EL (cell line): ENCODE data around the gene PGBD4.
"Not testable (repeated sequence)": the region's sequence is repeated elsewhere in the genome, so short reads cannot be mapped to it uniquely, and the experiment has no call there.

Source experiments
- DNase-seq: peaks from one replicate; pipeline ENCODE4 v3.0.0-alpha.2; 2016

Gene PGBD4

DNA sequence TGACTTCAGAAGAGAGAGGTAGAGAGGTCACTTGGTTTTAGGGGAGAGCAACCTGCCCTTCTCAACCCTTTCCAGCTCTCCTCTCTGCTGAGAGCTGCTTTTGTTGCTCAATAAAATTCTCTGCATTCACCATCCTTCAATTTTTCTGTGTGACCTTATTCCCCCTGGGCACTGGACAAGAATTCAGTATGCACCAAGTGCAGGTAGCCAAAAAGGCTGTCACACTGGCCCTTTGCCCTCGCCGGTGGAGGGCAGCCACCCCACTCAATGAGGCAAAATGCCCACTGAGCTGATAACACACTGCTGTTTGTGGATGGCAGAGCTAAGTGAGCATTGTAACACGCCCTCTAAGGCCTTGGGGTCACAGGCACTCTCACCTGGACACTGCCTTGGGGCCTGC lies 12.9 kb downstream of the PGBD4 start:
- DNase-seq: no peak

DNA sequence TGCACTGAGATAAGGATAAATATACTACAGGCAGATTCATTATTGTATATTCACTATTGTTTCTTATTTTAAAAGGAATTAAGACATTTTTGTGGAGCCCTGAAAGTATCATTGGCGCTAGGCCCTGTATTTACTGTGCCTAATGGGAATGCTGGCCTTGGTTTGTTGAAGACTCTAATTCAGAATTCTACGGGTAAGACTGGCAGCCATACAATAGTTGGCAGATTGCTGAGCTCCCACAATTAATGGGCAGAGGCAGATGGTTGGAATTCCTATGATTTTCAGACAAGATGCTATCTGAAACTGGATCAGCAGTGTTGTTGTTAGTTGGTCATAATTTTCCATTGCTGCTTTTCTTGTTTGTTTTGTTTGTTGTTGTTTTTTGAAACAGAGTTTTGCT lies 14.7 kb downstream of the PGBD4 start:
- DNase-seq: no peak

DNA sequence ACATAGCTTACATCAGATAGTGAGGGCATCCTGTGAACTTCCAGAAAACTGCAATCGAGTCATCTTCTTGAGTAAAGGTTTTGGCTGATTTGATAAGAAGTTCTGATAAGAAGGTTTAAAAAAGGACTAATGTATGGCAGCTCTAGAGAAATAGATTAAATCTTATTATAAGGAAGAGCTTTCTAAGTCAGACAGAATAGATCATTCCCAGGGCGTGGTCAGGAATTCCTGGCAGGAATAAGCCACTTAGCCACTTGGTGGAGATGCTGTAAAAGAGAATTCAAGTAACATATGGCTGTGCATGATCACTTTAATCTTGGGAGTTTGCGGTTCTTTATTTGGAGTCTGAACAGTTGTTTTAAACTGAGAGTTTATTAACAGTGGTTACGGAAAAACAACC lies 17.4 kb downstream of the PGBD4 start:
- DNase-seq: peak; percentile 41

DNA sequence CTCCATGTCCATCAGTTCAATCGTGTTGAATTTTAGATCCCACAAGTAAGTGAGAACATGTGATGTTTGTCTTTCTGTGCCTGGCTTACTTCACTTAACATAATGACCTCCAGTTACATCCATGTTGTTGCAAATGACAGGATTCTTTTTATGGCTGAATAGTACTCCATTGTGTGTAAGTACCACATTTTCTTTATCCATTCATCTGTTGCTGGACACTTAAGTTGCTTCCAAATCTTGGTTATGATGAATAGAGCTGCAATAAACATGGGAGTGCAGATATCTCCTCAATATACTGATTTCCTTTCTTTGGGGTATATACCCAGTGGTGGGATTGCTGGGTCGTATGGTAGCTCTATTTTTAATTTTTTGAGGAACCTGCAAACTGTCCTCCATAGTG lies 18.5 kb downstream of the PGBD4 start:
- not testable (repeated sequence) for DNase-seq

DNA sequence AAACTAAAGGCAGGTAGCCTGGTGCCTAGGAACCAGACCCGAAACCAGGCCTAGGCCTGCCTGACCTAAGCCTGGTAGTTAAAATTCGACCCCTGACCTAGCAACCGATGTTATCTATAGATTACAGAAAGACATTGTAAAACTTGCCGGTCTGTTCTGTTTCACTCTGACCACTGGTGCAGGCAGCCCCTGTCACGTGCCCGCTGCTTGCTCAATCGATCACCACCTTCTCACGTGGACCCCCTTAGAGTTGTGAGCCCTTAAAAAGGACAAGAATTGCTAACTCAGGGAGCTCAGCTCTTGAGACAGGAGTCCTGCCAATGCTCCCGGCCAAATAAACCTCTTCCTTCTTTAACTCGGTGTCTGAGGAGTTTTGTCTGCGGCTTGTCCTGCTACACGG lies 19.9 kb downstream of the PGBD4 start:
- not testable (repeated sequence) for DNase-seq

DNA sequence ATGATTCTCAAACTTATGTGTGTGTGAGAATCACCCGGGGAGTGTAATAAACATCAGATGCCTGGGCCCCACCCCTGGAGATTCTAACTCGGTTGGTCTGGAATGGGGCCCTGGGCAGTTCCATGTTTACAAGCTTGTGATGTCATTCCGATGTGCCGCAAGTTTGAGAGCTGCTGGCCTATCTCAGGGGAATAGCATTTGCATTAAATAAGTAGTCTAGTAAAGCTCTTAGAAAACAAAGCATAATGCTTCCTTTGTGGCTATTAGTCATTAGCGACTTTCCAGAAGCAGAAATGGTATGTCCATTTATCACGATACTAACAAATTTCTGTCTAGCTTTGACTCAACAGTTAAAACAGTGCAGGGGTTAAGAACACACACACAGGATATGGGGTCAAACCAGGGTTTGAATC lies 20.9 kb downstream of the PGBD4 start:
- peak; percentile 95 for DNase-seq

DNA sequence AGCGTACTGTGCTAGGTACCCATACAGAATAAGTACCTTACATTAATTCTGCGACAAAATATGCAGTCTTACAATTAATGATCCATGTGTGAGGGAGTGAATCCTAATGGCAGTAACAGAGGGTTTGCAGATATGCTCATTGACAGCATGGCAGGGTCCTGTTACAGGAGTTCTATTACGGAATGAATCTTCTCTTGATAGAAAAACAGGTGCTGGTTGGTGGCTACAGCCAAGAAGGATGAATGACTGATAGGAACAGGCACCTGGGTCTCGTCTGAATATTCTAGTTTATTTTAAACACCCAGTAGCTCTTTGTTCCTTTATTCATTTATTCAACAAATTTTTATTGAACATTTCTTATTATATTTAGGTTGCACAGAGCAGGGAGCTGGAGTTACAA lies 22.8 kb downstream of the PGBD4 start:
- DNase-seq: no peak

DNA sequence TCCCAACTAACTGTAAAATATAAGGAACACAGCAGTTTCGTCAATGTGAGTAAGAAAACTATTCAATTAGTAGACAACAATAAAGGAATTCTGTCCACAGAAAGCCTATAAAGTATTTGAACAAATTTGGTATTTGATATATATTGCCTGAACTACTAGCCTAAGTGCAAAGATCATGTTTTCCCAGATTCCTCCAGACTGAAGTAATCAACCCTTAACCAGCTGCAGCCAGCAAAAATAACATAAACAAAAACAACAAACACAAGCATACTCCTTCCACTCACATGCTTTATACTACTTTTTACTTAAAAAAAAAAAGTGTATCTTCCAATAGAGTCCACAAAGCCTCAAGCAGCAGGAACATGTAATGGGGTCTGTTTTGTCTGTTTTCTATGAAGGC lies 24.1 kb downstream of the PGBD4 start:
- DNase-seq: no peak

DNA sequence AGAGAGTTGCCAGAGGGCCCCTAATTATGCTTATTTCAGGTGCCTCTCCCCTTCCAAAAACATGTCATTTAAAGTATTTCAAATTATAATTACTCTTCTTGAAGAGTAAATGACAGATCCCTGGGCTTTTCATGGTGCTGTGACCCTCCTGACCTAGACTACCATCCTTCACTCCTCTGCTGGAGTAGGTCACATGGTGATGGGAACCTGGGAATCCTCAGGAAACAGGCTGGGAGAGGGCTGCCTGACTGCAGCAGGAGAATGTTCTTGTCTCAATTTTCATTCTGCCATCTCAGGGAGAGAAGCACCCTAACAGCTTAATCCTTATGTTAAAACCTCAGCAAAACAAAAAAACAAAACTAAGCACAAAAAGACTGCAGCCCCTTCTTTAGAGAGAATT lies 24.6 kb downstream of the PGBD4 start:
- DNase-seq: no peak

DNA sequence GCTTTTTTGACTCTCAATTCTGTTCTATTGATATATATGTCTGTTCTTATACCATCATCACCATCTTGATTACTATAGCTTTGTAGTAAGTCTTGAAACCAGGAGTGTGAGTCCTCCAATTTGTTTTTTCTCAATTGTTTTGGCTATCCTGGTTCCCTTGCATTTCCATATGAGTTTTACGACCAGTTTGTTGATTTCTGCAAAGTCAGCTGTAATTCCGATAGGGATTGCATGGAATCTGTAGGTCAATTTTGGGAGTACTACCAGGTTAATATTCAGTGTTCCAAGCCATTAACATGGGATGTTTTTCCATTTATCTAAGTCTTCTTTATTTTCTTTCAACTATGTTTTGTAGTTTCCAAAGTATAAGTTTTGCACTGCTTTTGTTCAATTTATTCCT lies 27.0 kb downstream of the PGBD4 start:
- DNase-seq: no peak

DNA sequence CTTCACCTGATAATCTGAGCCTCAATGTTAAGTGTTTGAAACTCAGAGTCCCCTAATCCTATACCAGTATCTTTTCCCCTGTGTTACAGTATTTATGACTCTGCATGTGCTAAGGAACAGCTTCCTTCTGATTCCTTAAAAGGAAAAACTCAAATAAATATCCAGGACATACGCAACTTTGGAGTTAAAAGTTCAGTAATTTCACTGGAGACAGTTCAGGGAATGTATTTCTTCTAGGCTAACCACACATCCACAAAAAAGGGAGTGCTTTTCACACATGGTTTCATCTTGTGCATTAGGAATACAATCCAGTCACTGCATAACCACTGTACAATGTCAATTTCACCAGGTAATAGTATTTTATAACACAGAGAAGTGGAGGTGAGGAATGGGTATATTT lies 31.0 kb downstream of the PGBD4 start:
- DNase-seq: no peak

DNA sequence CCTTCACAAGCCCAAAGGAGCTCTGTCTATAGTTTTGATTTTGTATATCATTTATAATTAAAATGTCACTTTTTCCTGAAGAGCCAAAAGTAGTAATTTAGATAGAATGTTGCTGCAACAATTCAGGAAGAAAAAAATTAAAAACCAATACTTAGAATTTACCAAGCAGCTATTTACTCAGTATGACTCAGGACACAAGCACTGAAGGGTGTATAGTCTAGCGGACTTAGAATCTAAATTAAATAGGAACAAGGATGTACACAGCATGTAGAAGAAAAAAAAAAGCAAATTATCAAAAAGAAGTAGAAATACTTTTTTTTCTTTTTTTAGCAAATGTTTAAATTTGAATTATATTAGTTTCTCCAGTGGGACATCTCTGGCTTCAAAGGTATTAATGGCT lies 31.6 kb downstream of the PGBD4 start:
- DNase-seq: no peak

DNA sequence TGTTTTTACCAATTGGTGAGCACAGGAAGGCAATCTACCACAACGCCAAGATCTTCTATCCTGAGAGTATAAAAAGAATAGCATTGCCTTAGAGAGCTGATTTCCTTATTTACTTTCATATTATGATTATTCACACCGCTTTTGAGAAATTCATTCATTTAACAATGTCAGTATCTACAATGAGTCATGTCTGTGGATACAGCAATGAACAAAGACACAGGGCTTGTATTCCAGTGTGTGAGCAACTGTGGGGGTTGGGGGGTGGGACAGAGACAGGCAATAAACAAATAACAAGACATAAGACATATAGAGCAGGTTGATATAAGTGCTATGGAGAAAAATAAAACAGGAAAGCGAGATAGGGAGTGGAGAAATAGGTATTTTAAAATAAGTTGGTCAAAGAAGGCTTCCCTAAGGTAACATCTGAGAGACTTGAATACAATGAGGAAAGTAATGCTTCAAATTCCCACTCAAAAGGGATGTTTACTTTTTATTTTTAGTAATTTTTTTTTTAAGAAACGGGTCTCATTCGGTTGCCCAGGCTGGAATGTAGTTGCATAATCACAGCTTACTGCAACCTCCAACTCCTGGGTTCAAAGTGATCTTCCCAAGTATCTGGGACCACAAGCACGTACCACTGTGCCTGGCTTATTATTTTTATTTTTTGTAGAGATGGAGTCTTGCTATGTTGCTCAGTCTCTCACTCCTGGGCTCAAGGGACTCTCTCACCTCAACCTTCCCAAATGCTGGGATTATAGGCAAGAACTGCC lies 45.7 kb downstream of the PGBD4 start:
- DNase-seq: peak; percentile 3

DNA sequence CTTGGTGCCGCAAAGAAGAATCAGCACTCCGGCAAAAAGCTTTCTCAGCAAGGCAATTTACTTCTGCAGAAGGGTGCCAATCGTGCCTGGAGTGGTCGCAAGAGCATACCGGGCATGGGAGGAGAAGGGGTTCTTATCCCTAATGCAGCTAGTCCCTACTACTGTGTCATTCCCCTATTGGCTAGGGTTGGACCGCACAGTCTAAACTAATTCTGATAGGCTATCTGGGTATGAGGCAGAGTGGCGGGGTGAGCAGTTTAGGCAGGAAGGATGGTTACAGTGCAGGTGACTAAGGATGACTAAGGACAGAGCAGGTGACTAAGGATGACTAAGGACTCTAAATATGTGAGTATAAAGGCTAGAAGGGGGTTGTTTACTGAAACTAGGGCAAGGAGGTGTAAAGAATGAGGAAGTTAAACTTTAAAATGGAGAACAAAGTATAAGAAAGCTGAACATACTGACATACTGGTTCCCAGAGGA lies 52.9 kb downstream of the PGBD4 start:
- peak; percentile 25 for DNase-seq

DNA sequence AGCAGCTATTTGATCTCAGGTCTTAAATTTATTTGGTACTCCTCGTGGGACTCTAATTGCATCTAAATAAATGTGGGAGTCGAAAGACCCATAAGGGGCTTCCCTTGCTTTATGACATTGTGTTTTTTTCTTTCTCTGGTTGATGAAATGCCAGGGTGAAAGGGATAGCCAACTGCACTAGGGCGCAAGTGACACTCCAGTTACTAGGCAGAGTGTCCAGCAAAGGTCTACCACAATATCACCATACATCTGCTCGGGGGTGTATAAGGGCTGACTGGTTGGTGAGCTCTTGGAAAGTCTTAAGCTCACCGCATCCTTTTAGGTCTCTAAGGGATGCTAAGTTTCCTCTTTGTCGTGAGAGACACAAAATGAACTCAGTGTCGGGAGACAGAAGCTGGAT lies 54.0 kb downstream of the PGBD4 start:
- DNase-seq: no peak
